ENCODE data around the gene PLEKHG3. TPM values are rescaled to one million over a fixed set of nuclear protein-coding genes. Genes with fewer than 3 reads are reported as not detected.

Gene PLEKHG3
- total RNA-seq, 1 experiment from 2014 or later, result 34.0 TPM

DNA sequence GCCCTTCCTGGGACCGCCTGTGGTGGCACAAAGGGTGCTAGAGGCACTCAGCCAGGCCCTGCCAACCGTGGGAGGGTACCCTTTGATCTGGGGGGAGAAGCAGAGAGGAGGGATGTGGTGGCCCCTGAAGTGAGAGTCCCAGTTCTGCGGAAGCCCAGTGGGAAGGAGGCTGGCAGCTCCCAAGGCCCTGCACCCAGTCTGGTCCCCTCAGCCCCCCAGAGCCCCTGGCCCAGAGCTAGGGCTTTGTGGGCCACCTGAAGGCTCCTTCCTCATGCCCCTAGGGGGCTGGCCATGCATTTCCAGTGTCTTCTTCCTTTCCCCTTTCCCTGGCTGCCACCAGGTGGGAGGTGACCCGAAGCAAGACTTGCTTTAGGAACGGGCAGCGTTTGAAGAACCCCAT lies 44.3 kb downstream of the PLEKHG3 start:
- BruUV-seq (replicated peaks), result no TSS peak
- ATAC-seq, result no peak
- in situ Hi-C loops (cut with HindIII; ENCODE audit: low pct_unique_long_range_greater_than_20kb, low sequenced_read_pairs), result no loop called here

DNA sequence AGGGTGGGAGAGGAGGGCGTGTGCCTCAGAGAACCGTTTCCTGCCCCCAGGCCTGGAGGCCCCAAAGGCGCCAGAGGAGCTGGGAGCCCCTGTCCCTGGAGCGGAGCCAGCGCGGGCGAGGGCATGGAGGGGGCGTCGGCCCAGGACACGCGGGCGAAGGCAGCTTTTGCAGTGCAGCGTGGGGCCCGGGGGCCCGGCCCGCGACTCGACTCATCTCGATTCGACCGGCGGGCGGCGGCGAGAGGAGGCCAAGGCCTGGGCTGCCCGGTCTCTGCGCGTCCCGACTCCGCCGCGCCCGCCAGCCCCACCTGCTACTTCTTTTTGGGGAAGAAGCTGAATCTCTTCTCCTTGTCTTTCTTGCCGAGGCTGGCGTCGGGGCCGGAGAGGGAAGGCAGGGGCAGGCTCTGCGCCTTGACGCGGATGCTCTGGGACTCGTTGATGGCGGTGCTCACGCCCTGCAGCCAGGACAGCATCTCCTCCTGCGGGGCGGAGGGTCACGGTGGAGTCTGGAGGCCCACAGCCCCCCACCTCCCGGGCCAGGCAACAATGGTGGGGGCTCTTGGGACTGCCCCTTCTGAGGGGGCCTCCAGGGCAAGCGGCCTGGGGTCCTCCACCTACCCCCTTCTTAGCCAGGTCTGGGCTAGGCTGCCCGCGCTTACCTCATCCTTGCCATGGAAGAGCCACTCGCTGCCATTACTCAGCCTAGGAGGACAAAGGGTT lies 44.9 kb downstream of the PLEKHG3 start:
- H3K27me3 ChIP-seq (ENCODE audit: control insufficient read depth, insufficient read depth, low read length), result no peaks in the 10 kb centered on the region
- ATAC-seq (no peak), DNase-seq (ENCODE audit: low read depth, low spot score) (no peak)
- no peak overlapping the region for H3K27ac ChIP-seq (ENCODE audit: low read length)
- no TSS peak for BruUV-seq (replicated peaks)
- H3K4me1 ChIP-seq (ENCODE audit: control insufficient read depth, insufficient read depth, low read length), result no peaks in the 10 kb centered on the region
- no peaks in the 10 kb centered on the region; the same call in 1 of the 2 replicates for H3K36me3 ChIP-seq (ENCODE audit: control insufficient read depth, insufficient read depth, low read length)
- TF ChIP-seq TCF7L2 (IDR thresholded peaks at IDR 0.05; ENCODE audit: low read depth, low read length) (no peak), SIN3A (IDR thresholded peaks at IDR 0.05; ENCODE audit: borderline replicate concordance, insufficient read depth, low read depth, low read length) (no peak), POLR2AphosphoS5 (IDR thresholded peaks at IDR 0.05; ENCODE audit: low read depth, low read length) (no peak)
- TF ChIP-seq, protein P1, sequence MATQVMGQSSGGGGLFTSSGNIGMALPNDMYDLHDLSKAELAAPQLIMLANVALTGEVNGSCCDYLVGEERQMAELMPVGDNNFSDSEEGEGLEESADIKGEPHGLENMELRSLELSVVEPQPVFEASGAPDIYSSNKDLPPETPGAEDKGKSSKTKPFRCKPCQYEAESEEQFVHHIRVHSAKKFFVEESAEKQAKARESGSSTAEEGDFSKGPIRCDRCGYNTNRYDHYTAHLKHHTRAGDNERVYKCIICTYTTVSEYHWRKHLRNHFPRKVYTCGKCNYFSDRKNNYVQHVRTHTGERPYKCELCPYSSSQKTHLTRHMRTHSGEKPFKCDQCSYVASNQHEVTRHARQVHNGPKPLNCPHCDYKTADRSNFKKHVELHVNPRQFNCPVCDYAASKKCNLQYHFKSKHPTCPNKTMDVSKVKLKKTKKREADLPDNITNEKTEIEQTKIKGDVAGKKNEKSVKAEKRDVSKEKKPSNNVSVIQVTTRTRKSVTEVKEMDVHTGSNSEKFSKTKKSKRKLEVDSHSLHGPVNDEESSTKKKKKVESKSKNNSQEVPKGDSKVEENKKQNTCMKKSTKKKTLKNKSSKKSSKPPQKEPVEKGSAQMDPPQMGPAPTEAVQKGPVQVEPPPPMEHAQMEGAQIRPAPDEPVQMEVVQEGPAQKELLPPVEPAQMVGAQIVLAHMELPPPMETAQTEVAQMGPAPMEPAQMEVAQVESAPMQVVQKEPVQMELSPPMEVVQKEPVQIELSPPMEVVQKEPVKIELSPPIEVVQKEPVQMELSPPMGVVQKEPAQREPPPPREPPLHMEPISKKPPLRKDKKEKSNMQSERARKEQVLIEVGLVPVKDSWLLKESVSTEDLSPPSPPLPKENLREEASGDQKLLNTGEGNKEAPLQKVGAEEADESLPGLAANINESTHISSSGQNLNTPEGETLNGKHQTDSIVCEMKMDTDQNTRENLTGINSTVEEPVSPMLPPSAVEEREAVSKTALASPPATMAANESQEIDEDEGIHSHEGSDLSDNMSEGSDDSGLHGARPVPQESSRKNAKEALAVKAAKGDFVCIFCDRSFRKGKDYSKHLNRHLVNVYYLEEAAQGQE (IDR thresholded peaks at IDR 0.05; ENCODE audit: insufficient read depth in 1 of 2, low read depth in 2 of 2, low read length in 1 of 2), result no peak
- TF ChIP-seq, protein P2, sequence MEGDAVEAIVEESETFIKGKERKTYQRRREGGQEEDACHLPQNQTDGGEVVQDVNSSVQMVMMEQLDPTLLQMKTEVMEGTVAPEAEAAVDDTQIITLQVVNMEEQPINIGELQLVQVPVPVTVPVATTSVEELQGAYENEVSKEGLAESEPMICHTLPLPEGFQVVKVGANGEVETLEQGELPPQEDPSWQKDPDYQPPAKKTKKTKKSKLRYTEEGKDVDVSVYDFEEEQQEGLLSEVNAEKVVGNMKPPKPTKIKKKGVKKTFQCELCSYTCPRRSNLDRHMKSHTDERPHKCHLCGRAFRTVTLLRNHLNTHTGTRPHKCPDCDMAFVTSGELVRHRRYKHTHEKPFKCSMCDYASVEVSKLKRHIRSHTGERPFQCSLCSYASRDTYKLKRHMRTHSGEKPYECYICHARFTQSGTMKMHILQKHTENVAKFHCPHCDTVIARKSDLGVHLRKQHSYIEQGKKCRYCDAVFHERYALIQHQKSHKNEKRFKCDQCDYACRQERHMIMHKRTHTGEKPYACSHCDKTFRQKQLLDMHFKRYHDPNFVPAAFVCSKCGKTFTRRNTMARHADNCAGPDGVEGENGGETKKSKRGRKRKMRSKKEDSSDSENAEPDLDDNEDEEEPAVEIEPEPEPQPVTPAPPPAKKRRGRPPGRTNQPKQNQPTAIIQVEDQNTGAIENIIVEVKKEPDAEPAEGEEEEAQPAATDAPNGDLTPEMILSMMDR (IDR thresholded peaks at IDR 0.05), result no peak
- CTCF ChIA-PET, result no interaction called here
- intact Hi-C loops (cut with micrococcal nuclease; ENCODE audit: unreplicated experiment), result no loop called here
- in situ Hi-C loops (cut with HindIII; ENCODE audit: low pct_unique_long_range_greater_than_20kb, low sequenced_read_pairs), result no loop called here
- no peak overlapping the region for H3K4me3 ChIP-seq (ENCODE audit: low read depth in 2 of 2, low read length in 2 of 2)
- no peaks in the 10 kb centered on the region for H3K9me3 ChIP-seq (ENCODE audit: control insufficient read depth, insufficient read depth, low read depth, low read length)
- POLR2A ChIA-PET, result no interaction called here

More for the DNA sequence above, 44.3 kb downstream of the PLEKHG3 start:
- no peaks in the 10 kb centered on the region for H3K9me3 ChIP-seq (ENCODE audit: control insufficient read depth, insufficient read depth, low read depth, low read length)
- no peak overlapping the region for H3K27ac ChIP-seq (ENCODE audit: low read length)
- H3K4me3 ChIP-seq (ENCODE audit: low read depth in 2 of 2, low read length in 2 of 2), result no peak overlapping the region
- intact Hi-C loops (cut with micrococcal nuclease; ENCODE audit: unreplicated experiment), result no loop called here
- H3K36me3 ChIP-seq (ENCODE audit: control insufficient read depth, insufficient read depth, low read length), result no peaks in the 10 kb centered on the region; the same call in 1 of the 2 replicates
- TF ChIP-seq POLR2AphosphoS5 (IDR thresholded peaks at IDR 0.05; ENCODE audit: low read depth, low read length) (no peak), SIN3A (IDR thresholded peaks at IDR 0.05; ENCODE audit: borderline replicate concordance, insufficient read depth, low read depth, low read length) (no peak), TCF7L2 (IDR thresholded peaks at IDR 0.05; ENCODE audit: low read depth, low read length) (no peak)
- TF ChIP-seq, protein P2 (IDR thresholded peaks at IDR 0.05), result no peak
- TF ChIP-seq, protein P1 (IDR thresholded peaks at IDR 0.05; ENCODE audit: insufficient read depth in 1 of 2, low read depth in 2 of 2, low read length in 1 of 2), result no peak
- POLR2A ChIA-PET, result no interaction called here
- H3K27me3 ChIP-seq (ENCODE audit: control insufficient read depth, insufficient read depth, low read length), result no peaks in the 10 kb centered on the region
- DNase-seq (ENCODE audit: low read depth, low spot score), result no peak
- CTCF ChIA-PET, result no interaction called here
- no peaks in the 10 kb centered on the region for H3K4me1 ChIP-seq (ENCODE audit: control insufficient read depth, insufficient read depth, low read length)
